ENCODE data around the gene CHD2.
A peak's percentile ranks its signal among the peaks of the same experiment; 100 is the strongest.
"Not testable (repeated sequence)": the region's sequence is repeated elsewhere in the genome, so short reads cannot be mapped to it uniquely, and the experiment has no call there.

The CHD2 gene

DNA sequence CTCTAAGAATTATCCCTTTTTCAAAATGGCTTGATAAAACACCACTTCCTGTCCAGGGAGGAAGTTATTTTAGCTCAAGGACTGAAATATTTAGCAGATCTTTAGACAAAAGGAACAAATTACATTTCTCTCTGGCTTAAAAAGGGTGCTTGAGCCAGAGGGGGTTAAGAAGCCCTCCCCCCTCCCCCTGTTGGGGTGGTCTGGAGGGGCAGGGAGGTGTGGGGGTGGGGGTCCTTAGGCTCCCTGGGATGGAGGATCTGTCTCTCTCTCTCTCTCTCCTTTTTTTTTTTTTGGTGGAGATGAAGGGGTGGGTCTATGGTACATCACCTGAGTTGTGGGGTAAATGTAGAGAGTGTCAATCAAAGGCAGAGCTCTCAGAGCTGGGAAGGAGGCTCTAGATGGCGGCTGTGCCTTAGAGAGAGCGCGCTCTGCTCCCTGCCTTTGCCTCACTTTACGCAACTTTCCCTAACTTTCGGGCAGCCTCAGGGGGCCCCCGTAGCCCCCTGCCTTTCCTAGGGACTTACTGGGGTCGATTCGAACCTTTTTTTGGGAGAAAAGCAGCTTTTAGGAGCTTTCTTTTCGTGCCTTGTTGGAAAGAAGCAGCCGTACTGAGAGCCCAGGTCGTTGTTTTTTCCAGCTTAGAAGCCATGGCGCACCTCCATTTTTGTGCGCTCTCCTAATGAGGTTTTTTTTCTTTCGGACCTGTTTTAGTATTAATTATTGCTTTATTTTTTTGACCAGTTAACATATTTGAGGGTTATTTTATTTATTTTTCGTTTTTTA lies at the start of gene CHD2:
TSS of gene CHD2 (plus strand) at position 377 of the 783 bp plus-strand sequence. CDS start 914 bp downstream, outside the sequence.
- DNase-seq (ENCODE audit: extremely low read depth in 1 of 2, low read depth in 1 of 2), result peak; percentile 30 to 46

DNA sequence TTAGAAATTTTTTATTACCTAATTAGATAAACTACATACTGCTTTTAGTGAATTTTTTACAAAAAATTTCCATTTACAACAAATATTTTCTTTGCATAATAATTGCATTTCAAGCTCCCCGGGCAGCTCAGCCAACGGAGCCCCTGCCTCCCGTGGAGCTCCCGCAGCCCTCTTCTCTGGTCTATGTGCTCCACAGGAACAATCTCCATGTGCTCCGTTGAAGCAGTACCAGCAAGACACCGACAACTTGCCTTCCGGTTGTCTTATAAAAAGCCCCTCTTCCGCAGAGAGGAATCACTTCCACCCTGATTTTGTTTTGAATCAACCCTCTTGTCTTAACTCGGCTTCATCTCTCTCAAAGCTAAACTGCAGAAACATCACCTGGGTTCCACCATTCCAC lies 46.9 kb upstream of the CHD2 start:
- DNase-seq (ENCODE audit: extremely low read depth in 1 of 2, low read depth in 1 of 2), result no peak

DNA sequence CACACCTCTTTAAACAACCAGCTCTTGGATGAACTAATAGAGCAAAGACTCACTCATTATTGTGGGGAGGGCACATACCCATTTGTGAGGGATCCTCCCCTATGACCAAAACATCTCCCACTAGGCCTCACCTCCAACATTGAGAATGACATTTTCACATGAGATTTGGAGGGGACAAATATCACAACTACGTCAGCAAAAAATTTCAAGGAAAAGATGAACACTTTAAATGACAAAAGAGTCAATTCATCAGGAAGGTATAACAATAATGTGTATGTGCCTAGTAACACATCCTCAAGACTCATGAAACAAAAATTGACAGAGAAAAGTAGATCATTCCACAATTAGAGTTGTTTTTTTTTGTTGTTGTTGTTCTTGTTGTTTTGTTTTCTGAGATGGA lies 38.4 kb upstream of the CHD2 start:
- no peak for DNase-seq (ENCODE audit: extremely low read depth in 1 of 2, low read depth in 1 of 2)

DNA sequence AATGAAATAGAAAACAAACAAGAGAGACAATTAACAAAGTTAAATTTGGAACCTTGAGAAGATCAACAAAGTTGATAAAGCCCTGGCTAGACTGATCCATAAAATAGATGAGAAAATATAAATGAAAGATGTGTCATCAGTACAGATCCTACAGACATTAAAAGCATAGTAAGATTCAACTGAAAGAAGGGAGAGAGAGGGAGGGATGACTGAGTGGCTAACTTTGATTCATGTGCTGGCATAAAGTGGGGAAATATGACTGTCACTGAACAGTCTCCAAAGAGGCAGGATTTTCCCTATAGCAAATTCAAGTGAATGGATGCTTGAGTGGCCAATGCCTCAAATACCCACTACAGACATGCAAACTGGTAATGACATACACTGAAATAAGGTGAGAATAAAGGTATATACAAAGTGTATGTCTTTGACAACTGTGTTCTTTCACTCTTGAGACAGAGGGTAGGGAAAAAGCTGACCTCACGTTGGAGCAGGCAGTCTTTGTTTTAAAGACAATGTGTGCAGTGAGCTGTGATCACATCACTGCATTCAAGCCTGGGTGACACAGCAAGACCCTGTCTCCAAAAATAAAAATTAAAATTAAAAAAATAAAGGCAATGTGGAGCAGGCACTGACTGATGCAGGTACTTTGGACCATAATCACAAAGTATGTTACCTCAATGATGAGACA lies 35.9 kb upstream of the CHD2 start:
- DNase-seq (ENCODE audit: extremely low read depth in 1 of 2, low read depth in 1 of 2), result no peak

DNA sequence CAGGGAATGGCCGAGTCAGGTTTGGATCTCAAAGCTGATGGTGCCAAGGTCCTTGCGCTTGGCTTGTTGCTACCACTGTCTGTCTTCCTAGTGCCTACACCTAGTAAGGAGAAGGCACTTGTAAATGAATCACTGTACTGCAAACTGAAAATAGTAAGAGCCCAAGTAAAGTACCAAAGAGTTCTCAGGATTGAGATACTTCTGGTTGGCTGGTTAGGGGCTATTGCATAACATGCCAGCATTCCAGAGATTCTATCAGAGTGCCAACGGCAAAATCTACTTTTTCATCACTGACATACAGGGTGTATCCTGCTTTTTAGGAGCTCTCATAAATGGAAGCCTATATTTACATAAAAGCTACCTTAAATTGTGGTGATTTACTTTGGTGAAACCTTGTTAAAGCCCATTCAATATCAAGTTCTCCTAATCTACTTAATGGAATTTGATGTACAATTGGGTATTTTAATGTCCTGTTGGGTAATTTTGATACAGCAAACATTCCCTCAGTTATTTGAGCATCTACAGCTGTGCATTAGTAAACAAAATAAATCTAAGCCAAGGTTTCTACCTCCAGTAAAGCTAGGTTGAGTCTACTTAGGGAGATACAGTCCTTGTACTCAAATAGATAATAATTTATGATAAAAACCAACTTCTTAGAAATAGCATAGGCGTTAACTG lies 30.7 kb upstream of the CHD2 start:
- DNase-seq (ENCODE audit: extremely low read depth in 1 of 2, low read depth in 1 of 2), result no peak

DNA sequence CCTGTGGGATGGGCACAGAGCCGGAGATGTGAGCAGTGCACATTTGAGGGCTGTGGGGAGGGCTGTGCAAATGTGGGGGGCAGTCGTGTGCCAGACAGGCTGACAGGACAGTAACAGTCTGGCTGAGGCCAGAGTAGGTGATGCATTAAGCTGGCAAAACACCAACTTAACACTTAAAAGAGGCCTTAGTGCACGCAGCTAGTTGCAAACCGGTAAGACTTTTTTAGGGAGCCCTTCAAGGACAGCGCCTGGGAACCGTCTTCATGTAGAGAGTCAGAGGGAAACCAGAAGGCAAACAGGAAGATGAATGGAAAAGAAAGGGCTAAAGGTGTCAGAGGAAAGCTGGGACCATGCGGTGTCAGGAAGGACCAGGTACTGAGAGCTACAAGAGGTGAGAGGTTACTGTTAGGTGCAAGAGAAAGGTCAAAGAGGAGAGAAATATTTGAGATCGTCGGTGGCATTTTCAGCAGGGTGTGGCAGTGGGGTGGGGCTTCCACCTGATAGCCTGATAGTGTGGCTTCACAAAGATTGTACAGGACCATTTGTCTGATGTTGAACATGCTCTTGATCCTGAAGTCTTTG lies 30.0 kb upstream of the CHD2 start:
- no peak for DNase-seq (ENCODE audit: extremely low read depth in 1 of 2, low read depth in 1 of 2)

DNA sequence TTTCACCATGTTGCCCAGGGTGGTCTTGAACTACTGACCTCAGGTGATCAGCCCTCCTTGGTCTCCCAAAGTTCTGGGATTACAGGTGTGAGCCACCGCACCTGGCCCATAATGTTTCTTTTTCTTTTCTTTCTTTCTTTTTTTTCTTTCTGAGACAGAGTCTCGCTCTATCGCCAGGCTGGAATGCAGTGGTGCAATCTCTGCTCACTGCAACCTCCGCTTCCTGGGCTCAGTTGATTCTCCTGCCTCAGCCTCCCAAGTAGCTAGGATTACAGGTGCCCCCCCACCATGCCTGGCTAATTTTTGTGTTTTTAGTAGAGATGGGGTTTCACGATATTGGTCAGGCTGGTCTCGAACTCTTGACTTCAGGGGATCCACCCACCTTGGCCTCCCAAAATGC lies 27.2 kb upstream of the CHD2 start:
- not testable (repeated sequence) for DNase-seq (ENCODE audit: extremely low read depth in 1 of 2, low read depth in 1 of 2)

DNA sequence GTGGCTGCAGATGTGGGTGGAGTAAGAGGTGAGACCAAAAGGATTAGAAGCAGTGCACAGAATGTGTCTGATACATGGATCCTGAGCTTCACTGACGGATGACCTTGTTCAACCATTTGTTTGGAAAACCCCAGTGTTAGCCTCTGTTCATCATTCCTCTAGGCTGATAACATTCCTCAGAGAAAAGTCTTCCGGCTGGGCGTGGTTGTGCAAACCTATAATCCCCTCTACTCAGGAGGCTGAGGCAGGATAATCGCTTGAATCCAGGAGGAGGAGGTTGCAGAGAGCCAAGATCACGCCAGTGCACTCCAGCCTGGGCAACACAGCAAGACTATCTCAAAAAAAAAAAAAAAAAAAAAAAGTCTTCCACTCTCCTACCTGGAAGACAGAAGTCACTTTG lies 23.1 kb upstream of the CHD2 start:
- no peak for DNase-seq (ENCODE audit: extremely low read depth in 1 of 2, low read depth in 1 of 2)

DNA sequence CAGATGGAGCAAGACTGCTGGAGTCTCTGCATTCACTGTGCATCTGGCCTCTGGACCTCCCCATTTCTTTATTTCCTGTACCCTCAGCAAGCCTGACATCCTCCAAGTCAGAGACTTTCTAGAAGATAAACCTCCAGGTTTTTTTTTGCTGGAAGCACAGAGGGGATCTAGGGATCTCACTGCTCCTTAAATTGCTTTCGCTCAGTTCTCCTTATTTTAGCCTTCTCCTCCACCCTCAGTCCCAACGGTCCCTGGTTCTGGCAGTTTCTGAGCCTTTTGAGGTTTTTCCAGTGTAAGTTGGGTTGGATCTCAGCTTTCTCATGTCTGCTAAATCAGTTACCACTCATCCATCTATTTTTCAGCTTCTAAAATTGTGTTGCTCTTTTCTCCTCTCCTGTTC lies 22.7 kb upstream of the CHD2 start:
- DNase-seq (ENCODE audit: extremely low read depth in 1 of 2, low read depth in 1 of 2), result no peak

DNA sequence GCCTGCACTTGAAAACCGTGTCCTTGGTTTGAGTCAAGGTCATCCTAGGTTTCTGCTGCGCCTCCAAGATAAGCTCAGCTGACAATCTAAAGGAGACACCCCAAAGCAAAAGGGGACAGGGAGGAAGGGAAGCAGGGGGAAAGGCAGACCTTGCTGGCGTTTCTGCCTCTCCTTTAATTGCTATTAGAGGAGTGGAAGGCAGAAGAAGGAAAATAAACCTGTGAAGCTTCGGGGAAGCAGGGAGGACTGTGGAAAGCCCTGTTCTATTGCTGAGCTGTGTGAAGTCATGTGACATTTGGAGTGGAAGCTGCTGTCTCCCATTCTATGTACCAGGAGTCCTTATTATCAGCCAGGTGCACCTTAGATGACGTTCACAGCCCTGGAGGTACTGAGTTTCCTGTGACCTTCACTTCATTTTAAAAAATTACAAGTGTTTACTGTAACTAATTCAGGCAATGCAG lies 21.5 kb upstream of the CHD2 start:
- no peak for DNase-seq (ENCODE audit: extremely low read depth in 1 of 2, low read depth in 1 of 2)

DNA sequence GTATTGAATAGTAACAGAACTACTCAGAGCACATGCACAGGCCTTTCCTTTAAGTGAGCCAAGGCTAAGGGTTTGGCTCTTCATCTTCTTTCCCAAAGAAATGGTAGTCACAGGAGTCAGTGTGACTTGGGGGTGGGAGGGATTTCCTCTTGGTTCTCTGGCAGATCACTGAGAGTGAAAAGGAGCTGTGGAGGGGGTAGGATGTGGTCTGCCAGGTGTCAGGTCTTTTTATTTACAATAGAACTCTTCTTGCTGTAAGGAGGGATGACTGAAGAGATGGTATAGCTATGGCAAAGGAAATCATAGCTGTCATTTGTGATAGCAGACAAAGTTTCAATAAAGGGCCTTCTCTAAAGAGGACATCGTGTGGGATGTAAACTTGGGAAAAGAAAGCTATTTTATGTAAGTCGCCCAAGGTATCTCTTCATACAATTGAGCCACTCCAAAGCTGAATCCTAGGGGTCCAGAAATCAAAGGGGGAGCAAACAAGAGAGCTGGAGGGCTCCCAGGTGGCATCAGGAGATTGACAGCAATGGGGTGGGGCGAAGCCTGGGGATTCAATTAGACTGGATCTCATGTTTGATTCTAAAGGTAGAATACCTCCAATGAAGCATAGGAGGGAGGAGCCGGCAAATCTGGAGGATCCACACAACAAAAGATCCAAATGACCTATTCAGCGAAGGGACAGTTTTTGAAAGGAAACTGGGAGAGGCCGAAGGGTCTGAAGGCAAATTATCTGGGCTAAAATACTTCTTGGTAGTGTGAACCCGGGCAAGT lies 20.0 kb upstream of the CHD2 start:
- no peak for DNase-seq (ENCODE audit: extremely low read depth in 1 of 2, low read depth in 1 of 2)

DNA sequence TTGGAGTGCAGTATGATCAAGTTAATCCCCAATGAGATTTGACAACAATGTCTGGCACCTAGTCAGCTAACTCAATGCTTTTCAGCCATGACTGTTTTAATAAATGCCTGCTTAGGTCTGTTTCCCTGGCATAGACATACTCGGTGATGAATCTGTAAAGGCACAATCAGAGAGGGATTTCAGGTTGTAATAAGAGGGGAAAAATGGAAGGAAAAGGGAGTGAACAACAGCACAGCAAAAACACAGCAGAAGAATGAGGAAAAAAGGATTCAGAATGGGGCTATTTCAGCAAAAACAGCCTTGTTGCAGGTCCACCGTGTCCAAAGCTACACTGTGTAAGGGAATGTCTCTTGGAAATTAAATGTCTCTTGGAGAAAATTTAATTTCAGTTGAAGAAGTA lies 19.3 kb upstream of the CHD2 start:
- DNase-seq (ENCODE audit: extremely low read depth in 1 of 2, low read depth in 1 of 2), result no peak

DNA sequence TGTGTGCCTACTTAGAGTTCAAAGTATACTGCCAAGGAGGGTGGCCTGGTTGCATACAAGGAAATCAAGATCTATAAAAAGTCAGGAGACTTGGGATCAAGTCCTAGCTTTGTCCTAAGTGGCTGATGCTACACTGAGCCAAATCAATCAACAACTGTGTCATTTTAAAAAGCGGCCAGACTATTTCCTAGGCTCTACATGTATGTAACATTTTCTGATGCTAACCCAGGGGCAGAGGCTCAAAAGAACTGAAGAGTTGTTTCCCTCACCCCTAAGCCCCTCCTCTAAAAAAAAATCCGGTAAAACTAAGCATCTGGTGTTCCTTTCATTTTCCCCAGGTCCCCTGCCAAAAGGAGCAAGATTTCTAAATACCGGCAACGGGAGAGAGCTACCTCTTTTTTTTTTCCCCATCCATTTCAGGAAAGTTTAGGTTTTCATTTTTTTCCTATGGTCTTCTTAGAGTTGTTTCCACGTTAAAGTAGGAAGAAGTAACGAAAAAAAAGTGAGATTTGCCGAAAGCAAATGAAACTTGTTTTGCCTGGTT lies 18.8 kb upstream of the CHD2 start:
- no peak for DNase-seq (ENCODE audit: extremely low read depth in 1 of 2, low read depth in 1 of 2)

DNA sequence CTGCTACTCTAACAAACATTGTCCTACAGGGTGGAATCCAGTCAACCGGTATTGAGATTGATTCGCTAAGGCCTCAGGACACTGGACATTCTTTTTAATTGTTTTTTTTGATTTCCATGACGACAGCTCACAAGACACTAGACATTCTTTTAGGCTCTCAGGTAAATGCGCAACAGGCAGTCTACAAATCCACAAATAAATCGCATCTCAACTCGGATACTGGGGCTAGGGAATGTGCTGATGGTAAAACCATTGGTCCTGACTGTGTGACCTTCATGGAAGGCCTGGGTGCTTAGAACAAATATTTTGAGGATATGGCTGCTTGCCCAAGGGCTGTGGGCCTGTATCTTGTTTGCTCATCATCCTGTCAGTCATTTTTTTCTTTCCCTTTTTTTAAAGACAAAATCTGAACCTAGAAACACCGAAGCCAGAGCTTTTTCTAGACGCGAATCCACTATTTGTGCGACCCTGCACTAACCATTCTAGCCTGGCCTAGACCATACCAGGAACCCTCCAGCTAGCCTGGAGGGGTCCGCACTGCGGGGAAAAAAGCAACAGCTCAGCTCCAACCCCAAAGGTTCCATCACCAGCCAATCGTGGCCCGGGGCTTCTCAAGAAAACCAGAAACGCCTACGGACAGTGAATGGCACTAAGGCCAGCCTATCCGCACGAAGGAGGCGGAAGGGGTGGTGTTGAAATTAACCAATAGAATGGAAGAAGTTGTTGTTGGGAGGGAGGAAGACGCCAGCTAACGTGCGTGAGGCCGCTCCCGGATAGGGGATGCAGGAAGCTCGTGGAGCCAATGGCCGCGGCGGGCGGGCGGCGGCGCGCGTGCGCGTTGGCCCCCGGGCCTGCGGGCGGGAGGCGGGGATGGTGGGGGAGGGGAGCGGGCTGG lies 18.1 kb upstream of the CHD2 start:
- peak; percentile 95 to 97 for DNase-seq (ENCODE audit: extremely low read depth in 1 of 2, low read depth in 1 of 2)

DNA sequence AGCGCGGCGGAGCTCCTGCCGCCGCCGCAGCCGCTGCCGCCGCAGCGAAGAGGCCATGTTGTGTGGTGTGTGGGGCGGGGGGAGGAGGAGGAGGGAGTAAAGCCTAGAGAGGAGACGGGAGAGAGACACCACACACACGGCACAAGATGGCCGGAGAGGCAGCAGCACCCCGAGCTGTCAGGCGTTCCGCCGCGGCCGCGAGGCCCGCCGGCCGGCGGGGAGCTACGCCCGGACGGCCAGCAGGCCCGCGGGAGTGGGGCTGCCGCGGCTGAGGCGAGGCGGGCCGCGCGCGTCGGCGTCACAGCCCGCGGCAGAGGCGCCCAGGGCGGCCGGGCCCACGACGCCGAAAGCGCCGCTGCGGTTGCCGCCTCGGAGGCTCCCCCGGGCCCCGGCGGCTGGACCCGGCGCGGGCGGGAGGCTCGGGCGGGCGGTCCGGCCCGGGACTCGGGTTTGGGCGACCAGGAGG lies 17.4 kb upstream of the CHD2 start:
- no peak for DNase-seq (ENCODE audit: extremely low read depth in 1 of 2, low read depth in 1 of 2)

DNA sequence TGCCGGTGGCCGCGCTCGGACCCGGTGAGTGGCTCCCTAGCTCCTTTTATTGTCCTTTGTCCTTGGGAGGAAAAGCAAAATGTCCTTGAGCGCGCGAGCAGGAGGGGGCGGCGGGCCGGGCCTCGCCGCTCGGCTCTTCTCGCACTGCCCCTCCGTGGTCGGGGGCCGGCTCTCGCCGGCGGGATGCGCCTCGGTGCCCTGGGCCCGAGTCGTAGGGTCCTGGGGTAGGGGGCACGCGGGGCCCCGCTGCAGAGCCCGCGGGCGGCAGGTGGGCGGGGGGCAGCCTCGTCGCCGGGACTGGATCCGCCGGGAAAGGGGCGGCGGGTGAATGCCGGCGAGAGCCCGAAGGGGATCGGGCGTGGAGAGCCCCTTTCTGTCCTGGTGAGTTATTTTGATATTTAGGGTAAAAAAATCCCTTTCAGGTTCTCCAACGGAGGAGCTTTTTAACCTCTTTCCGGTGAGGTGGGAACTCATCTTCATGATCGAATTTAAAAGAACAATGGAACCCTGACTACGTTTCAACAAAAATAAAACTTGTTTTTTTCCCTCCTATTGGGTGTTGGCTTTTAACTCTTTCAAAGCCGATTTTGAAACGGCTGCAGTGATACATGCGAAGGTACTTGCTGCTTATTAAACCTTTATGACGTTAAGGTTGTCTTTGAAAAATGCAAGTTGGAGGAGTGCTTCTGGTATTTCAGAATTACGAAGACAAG lies 16.8 kb upstream of the CHD2 start:
- DNase-seq (ENCODE audit: extremely low read depth in 1 of 2, low read depth in 1 of 2), result peak in 1 of 2 donors; percentile 11

DNA sequence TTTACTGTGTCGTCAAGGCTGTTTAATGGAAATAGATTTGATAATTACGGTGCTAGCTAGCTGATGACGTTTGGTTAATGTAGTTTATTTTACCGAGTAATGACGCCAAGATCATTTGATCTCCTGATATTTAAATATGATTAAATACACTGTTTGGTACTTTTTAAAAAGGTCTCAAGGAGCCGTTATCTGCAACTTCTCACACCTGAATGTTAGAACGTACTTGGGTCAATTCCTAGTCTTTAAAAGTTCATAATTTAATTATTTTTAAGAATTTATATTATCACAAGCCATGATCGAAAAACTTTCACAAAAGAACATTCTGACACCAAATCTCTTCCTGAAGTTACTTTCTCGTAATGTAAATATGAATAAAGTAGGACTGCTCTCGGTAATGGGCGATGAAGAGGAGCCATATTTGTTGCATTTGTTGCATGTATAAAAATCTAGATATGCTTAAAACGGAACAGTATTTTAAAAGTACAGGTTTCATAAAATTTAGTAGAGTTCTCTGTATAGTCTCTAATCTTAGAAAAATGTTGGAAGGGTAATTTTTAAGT lies 16.2 kb upstream of the CHD2 start:
- DNase-seq (ENCODE audit: extremely low read depth in 1 of 2, low read depth in 1 of 2), result no peak

Data from activated CD8-positive, alpha-beta memory T cell treated with anti-CD3 and anti-CD28 coated beads for 1 hour (primary cell).